Measurements from ENCODE around the gene TMPRSS9.

The TMPRSS9 gene

GRCh38 chr19:2329149-2329478 lies 31.0 kb upstream of the TMPRSS9 start:
- DNase-seq (ENCODE audit: extremely low read depth in 1 of 2, low read depth in 1 of 2), result no peak

- DNase-seq (ENCODE audit: extremely low read depth in 1 of 2, low read depth in 1 of 2), result no peak
Observed at GRCh38 chr19:2329501-2329916, 30.6 kb upstream of the TMPRSS9 start.

GRCh38 chr19:2330255-2330631 lies 29.8 kb upstream of the TMPRSS9 start:
- DNase-seq (ENCODE audit: extremely low read depth in 1 of 2, low read depth in 1 of 2), result no peak

- no peak for DNase-seq (ENCODE audit: extremely low read depth in 1 of 2, low read depth in 1 of 2)
Observed at GRCh38 chr19:2330632-2331284, 29.3 kb upstream of the TMPRSS9 start.

- DNase-seq (ENCODE audit: extremely low read depth in 1 of 2, low read depth in 1 of 2), result no peak
Observed at GRCh38 chr19:2331601-2332246, 28.3 kb upstream of the TMPRSS9 start.

- DNase-seq (ENCODE audit: extremely low read depth in 1 of 2, low read depth in 1 of 2), result peak in 1 of 2 donors; percentile 35
Observed at GRCh38 chr19:2332341-2333026, 27.6 kb upstream of the TMPRSS9 start.

GRCh38 chr19:2333027-2333806 lies 26.8 kb upstream of the TMPRSS9 start:
- DNase-seq (ENCODE audit: extremely low read depth in 1 of 2, low read depth in 1 of 2), result no peak

GRCh38 chr19:2333807-2334211 lies 26.3 kb upstream of the TMPRSS9 start:
- no peak for DNase-seq (ENCODE audit: extremely low read depth in 1 of 2, low read depth in 1 of 2)

GRCh38 chr19:2334426-2334825 lies 25.6 kb upstream of the TMPRSS9 start:
- no peak for DNase-seq (ENCODE audit: extremely low read depth in 1 of 2, low read depth in 1 of 2)

GRCh38 chr19:2334986-2335846 lies 24.8 kb upstream of the TMPRSS9 start:
- no peak for DNase-seq (ENCODE audit: extremely low read depth in 1 of 2, low read depth in 1 of 2)

- DNase-seq (ENCODE audit: extremely low read depth in 1 of 2, low read depth in 1 of 2), result no peak
Observed at GRCh38 chr19:2335848-2336247, 24.2 kb upstream of the TMPRSS9 start.

- DNase-seq (ENCODE audit: extremely low read depth in 1 of 2, low read depth in 1 of 2), result no peak
Observed at GRCh38 chr19:2336528-2337328, 23.3 kb upstream of the TMPRSS9 start.

GRCh38 chr19:2337329-2337707 lies 22.7 kb upstream of the TMPRSS9 start:
- no peak for DNase-seq (ENCODE audit: extremely low read depth in 1 of 2, low read depth in 1 of 2)

- DNase-seq (ENCODE audit: extremely low read depth in 1 of 2, low read depth in 1 of 2), result no peak
Observed at GRCh38 chr19:2338055-2338615, 21.9 kb upstream of the TMPRSS9 start.

- DNase-seq (ENCODE audit: extremely low read depth in 1 of 2, low read depth in 1 of 2), result no peak
Observed at GRCh38 chr19:2338751-2339643, 21.1 kb upstream of the TMPRSS9 start.

GRCh38 chr19:2339644-2340310 lies 20.3 kb upstream of the TMPRSS9 start:
- DNase-seq (ENCODE audit: extremely low read depth in 1 of 2, low read depth in 1 of 2), result no peak

GRCh38 chr19:2340496-2341243 lies 19.4 kb upstream of the TMPRSS9 start:
- DNase-seq (ENCODE audit: extremely low read depth in 1 of 2, low read depth in 1 of 2), result no peak

Measured in activated CD8-positive, alpha-beta memory T cell treated with anti-CD3 and anti-CD28 coated beads for 1 hour (primary cell).